HEK293T (cell line): ENCODE measurements around the gene SMAP1.
"Not testable (repeated sequence)": the region's sequence is repeated elsewhere in the genome, so short reads cannot be mapped to it uniquely, and the experiment has no call there.

Experiments used
- CTCF ChIA-PET: fragments of 350-600 bp; formaldehyde crosslinking; extraction: SDS; loops from one replicate; lab custom pipeline; 2021; ENCODE audit warnings: antibody characterized with exemption, inconsistent platforms; lab: Yijun Ruan, JAX
- POLR2A ChIA-PET: fragments of 350-600 bp; formaldehyde crosslinking; extraction: SDS; loops from one replicate; lab custom pipeline; 2020; ENCODE audit warnings: antibody characterized with exemption, inconsistent platforms; lab: Yijun Ruan, JAX
- DNase-seq: peaks from one replicate; pipeline ENCODE4 v3.0.0; 2012; ENCODE audit warnings: mixed read lengths; ENCODE audit errors: extremely low spot score
- ARNT ChIP-seq: fragments of 450-650 bp; IDR thresholded peaks from 2 replicates; pipeline ENCODE4 v1.6.1; 2017; ENCODE audit warnings: mild to moderate bottlenecking
- BHLHE40 ChIP-seq: fragments of 450-650 bp; IDR thresholded peaks from 2 replicates; pipeline ENCODE4 v1.6.1; 2016; ENCODE audit warnings: mild to moderate bottlenecking, moderate library complexity, borderline replicate concordance
- CTBP1 ChIP-seq: fragments of 450-650 bp; IDR thresholded peaks from 2 replicates; pipeline ENCODE4 v1.6.1; 2016; ENCODE audit warnings: borderline replicate concordance
- ELF4 ChIP-seq: fragments of 450-650 bp; IDR thresholded peaks from 2 replicates; pipeline ENCODE4 v1.6.1; 2017; ENCODE audit warnings: antibody characterized with exemption
- FOXA1 ChIP-seq: fragments of 450-650 bp; IDR thresholded peaks from 2 replicates; pipeline ENCODE4 v1.6.1; 2016; ENCODE audit warnings: mild to moderate bottlenecking
- FOXK2 ChIP-seq: fragments of 450-650 bp; IDR thresholded peaks from 2 replicates; pipeline ENCODE4 v1.6.1; 2016; ENCODE audit warnings: mild to moderate bottlenecking
- FOXM1 ChIP-seq: fragments of 450-650 bp; IDR thresholded peaks from 2 replicates; pipeline ENCODE4 v1.6.1; 2017; ENCODE audit warnings: mild to moderate bottlenecking, borderline replicate concordance
- HDGF ChIP-seq: fragments of 450-650 bp; IDR thresholded peaks from 2 replicates; pipeline ENCODE4 v1.6.1; 2017; ENCODE audit warnings: antibody characterized with exemption, borderline replicate concordance
- L3MBTL2 ChIP-seq: fragments of 450-650 bp; conservative IDR thresholded peaks from 2 replicates; pipeline ENCODE4 v1.6.1; 2016; ENCODE audit warnings: mild to moderate bottlenecking
- LEF1 ChIP-seq: fragments of 450-650 bp; IDR thresholded peaks from 2 replicates; pipeline ENCODE4 v1.6.1; 2017; ENCODE audit warnings: mild to moderate bottlenecking, borderline replicate concordance
- NFRKB ChIP-seq: fragments of 450-650 bp; IDR thresholded peaks from 2 replicates; pipeline ENCODE4 v1.6.1; 2016; ENCODE audit warnings: mild to moderate bottlenecking, moderate library complexity
- SP1 ChIP-seq: fragments of 450-650 bp; IDR thresholded peaks from 2 replicates; pipeline ENCODE4 v1.6.1; 2017
- SUZ12 ChIP-seq: fragments of 450-650 bp; IDR thresholded peaks from 2 replicates; pipeline ENCODE4 v1.6.1; 2016; ENCODE audit warnings: mild to moderate bottlenecking
- TARDBP ChIP-seq: fragments of 450-650 bp; IDR thresholded peaks from 2 replicates; pipeline ENCODE4 v1.6.1; 2016
- ZNF384 ChIP-seq: fragments of 450-650 bp; IDR thresholded peaks from 2 replicates; pipeline ENCODE4 v1.6.1; 2016
- TF ChIP-seq, protein P1 (sequence below): fragments of 450-650 bp; IDR thresholded peaks from 2 replicates; pipeline ENCODE4 v1.6.1; 2016

SMAP1 gene

DNA sequence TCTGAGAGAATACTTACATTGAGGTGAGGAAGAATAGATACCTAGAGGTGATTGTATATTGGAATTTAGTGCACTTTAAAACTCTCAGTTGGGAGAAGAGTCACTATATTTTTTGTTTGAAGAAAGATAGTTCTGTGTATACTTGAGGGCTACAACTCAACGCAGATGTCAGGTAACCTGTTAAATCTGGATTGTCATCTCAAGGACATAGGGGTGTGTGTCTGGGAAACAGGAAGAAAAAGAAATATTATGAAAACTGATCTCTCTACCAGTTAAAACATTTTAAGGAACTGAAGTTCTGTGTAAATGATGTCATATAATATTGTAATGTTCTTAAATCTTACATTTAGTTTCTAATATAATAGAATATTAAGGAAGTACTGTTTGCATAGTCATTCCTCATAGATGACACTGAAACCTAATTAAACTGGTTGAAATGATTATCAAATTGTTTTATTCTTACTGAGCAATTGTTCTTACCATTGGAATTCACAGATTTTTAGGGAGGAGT is 86.2 kb downstream of the SMAP1 start:
- ChIA-PET POLR2A (no interaction called here), CTCF (no interaction called here)
- DNase-seq = no peak
- TF ChIP-seq ELF4 (no peak), NFRKB (no peak), TARDBP (no peak), HDGF (no peak)

DNA sequence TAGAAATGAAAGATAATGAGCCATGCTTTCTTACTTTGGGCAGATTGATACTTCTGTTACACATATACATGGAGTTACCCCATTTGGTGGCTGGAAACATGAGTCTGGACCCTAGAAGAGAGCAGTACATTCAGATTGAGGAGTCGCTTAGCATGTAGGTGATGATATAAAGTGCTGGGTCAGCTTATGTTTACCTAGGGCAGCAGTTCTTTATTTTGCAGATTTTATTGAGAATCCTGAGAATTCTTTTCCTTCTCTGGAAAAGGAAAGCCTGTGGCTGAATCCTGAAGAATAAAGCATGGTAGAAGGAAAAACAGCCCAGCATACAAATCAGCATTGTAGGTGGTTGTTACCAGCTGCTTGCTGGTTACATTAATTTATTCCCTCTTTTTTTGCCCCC is 91.2 kb downstream of the SMAP1 start:
- CTCF ChIA-PET = no interaction called here
- TF ChIP-seq L3MBTL2 (no peak), NFRKB (no peak), BHLHE40 (no peak), FOXM1 (no peak), ELF4 (no peak), SUZ12 (no peak)
- POLR2A ChIA-PET = no interaction called here
- no peak for DNase-seq

GRCh38 chr6:70763754-70764510 is 96.2 kb downstream of the SMAP1 start:
- ChIA-PET POLR2A (interaction anchor here (1.0 kb wide), 1 partner anchor 11 kb away, joined by 3 read pairs; no protein-coding TSS in a partner anchor), CTCF (no interaction called here)
- no peak for TF ChIP-seq ZNF384
- TF ChIP-seq CTBP1 = no peak
- no peak for TF ChIP-seq FOXA1
- no peak for TF ChIP-seq TARDBP
- TF ChIP-seq SUZ12 = no peak
- TF ChIP-seq L3MBTL2 = no peak
- TF ChIP-seq, protein P1, sequence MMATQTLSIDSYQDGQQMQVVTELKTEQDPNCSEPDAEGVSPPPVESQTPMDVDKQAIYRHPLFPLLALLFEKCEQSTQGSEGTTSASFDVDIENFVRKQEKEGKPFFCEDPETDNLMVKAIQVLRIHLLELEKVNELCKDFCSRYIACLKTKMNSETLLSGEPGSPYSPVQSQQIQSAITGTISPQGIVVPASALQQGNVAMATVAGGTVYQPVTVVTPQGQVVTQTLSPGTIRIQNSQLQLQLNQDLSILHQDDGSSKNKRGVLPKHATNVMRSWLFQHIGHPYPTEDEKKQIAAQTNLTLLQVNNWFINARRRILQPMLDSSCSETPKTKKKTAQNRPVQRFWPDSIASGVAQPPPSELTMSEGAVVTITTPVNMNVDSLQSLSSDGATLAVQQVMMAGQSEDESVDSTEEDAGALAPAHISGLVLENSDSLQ = no peak
- no peak for TF ChIP-seq FOXK2
- no peak for TF ChIP-seq FOXM1
- no peak for TF ChIP-seq NFRKB
- TF ChIP-seq ELF4 = no peak
- no peak for TF ChIP-seq ARNT
- DNase-seq = no peak

DNA sequence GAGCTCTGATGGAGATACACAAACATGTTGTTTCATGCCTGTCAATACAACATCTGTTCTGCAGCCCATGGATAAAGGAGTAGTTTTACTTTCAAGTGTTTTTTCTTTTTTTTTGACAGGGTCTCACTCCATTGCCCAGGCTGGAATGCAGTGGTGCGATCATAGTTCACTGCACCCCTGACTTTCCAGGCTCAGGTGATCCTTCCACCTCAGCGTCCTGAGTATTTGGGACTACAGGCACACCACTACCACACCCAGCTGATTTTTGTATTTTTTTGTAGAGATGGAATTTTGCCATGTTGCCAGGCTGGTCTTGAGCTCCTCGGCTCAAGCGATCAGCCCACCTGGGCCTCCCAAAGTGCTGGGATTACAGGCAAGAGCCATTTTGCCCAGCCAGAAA is 97.0 kb downstream of the SMAP1 start:
- CTCF ChIA-PET = no interaction called here
- POLR2A ChIA-PET = no interaction called here

DNA sequence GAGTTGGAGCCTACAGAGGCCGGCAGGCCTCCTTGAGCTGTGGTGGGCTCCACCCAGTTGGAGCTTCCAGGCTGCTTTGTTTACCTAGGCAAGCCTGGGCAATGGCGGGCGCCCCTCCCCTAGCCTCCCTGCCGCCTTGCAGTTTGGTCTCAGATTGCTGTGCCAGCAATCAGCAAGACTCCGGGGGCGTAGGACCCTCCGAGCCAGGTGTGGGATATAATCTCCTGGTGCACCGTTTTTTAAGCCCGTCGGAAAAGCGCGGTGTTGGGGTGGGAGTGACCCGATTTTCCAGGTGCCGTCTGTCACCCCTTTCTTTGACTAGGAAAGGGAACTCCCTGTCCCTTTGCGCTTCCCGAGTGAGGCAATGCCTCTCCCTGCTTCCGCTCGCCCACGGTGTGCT is 103.7 kb downstream of the SMAP1 start:
- DNase-seq, POLR2A ChIA-PET, CTCF ChIA-PET: not testable (repeated sequence)

More for the DNA sequence above, 97.0 kb downstream of the SMAP1 start:
- no peak for DNase-seq
- no peak for TF ChIP-seq ARNT
- TF ChIP-seq FOXA1 = no peak
- TF ChIP-seq SP1 = no peak
- no peak for TF ChIP-seq FOXK2
- no peak for TF ChIP-seq TARDBP
- TF ChIP-seq L3MBTL2 = no peak
- no peak for TF ChIP-seq ZNF384
- no peak for TF ChIP-seq CTBP1
- TF ChIP-seq, protein P1 = no peak
- TF ChIP-seq SUZ12 = no peak
- TF ChIP-seq ELF4 = no peak
- no peak for TF ChIP-seq NFRKB
- no peak for TF ChIP-seq BHLHE40
- TF ChIP-seq LEF1 = no peak
- no peak for TF ChIP-seq HDGF
- TF ChIP-seq FOXM1 = no peak

DNA sequence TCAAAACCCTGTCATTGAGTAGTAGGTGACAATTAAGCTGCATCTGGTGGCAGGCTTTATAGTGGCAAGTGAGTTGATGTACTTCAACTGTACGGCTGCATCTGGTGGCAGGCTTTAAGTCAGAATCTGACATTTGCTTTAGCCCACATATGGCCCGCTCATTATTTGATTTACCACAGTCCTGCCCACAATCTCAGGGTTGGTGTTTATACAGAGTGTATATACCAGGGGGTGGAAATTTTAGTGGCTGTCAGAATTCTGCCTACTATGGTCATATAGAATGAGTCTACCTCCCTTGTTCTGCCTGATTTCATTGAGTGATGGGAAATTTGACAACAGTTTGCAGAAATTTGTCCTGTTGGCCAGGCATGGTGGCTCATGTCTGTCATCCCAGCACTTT is 112.3 kb downstream of the SMAP1 start:
- POLR2A ChIA-PET = no interaction called here
- DNase-seq = no peak
- CTCF ChIA-PET = no interaction called here
- no peak for TF ChIP-seq HDGF
- TF ChIP-seq TARDBP = no peak
- TF ChIP-seq LEF1 = no peak
- TF ChIP-seq SP1 = no peak
- TF ChIP-seq FOXM1 = no peak
- TF ChIP-seq CTBP1 = no peak
- TF ChIP-seq ZNF384 = no peak

DNA sequence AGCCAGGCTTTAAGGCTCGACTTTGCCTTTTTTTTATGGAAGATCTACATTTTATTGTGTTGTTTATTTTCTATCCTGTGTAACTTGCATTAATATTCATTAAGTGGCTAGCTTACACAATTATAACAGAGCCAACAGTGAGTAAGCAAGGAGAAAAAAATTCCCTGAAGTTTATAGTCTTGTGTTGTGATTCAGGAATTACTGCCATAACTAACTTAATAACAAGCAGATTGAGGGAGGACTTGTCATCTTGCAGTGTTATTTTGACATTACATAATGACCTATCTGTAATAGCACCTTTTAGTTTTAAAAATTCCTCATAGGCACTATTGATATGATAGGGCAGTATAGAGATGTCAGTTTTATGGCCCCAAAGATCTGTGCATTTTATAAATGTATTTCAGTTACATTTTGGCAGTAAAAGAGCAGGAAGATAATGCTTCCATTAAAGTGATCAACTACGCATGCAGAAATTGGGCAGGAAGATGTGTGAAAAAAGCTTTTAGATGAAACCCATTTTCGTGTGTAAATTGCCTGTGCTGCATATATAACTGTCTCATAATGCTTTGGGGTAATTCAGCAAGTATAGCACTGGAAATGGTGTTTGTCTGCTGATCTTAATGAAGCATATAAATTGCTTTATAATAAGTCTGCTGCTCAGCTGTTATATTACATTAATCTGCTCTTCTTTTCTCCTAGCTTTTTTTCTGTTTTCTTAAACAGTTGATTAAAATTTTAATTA is 123.0 kb downstream of the SMAP1 start:
- ChIA-PET CTCF (interaction anchor here (0.5 to 0.7 kb wide), 2 partner anchors 134 to 355 kb away, joined by 3 to 4 read pairs; no protein-coding TSS in a partner anchor), POLR2A (no interaction called here)
- TF ChIP-seq, protein P1 = no peak
- TF ChIP-seq ZNF384 = no peak
- no peak for TF ChIP-seq L3MBTL2
- no peak for TF ChIP-seq FOXA1
- no peak for TF ChIP-seq CTBP1
- no peak for TF ChIP-seq FOXM1
- TF ChIP-seq BHLHE40 = no peak
- no peak for TF ChIP-seq ELF4
- no peak for TF ChIP-seq FOXK2
- TF ChIP-seq SP1 = no peak
- TF ChIP-seq LEF1 = no peak
- no peak for TF ChIP-seq HDGF
- TF ChIP-seq TARDBP = no peak
- no peak for TF ChIP-seq NFRKB
- TF ChIP-seq SUZ12 = no peak
- no peak for TF ChIP-seq ARNT
- no peak for DNase-seq
